HepG2 (cell line): ENCODE measurements around the gene HES2. TPM values are rescaled to one million over a fixed set of nuclear protein-coding genes. Genes with fewer than 3 reads are reported as not detected.
A peak's percentile ranks its signal among the peaks of the same experiment; 100 is the strongest.

Experiments
- CHD4 ChIP-seq: fragments of 200-600 bp; sonication (generic); IDR thresholded peaks from 2 replicates; pipeline ENCODE4 v1.7.0; 2017; ENCODE audit warnings: mild to moderate bottlenecking, low read length, borderline replicate concordance
- IRX3 ChIP-seq: sonication (generic); formaldehyde crosslinking; IDR thresholded peaks from 2 replicates; pipeline ENCODE4 v1.8.1; 2023; ENCODE audit warnings: mild to moderate bottlenecking, low read depth, missing genetic modification reagents, borderline replicate concordance
- MED13 ChIP-seq: sonication (generic); formaldehyde crosslinking; IDR thresholded peaks from 2 replicates; pipeline ENCODE4 v1.5.0; 2020; ENCODE audit warnings: missing genetic modification reagents
- POLR2AphosphoS5 ChIP-seq: IDR thresholded peaks from 2 replicates; pipeline ENCODE4 v1.6.1; 2012; ENCODE audit warnings: low read depth, low read length
- POLR2G ChIP-seq: fragments of 200-400 bp; formaldehyde crosslinking; IDR thresholded peaks from 2 replicates; pipeline ENCODE4 v1.6.1; 2018; ENCODE audit warnings: mild to moderate bottlenecking, low read depth, low read length, moderate library complexity
- RARG ChIP-seq: sonication (generic); formaldehyde crosslinking; IDR thresholded peaks from 2 replicates; pipeline ENCODE4 v1.4.0; 2020; ENCODE audit warnings: low read depth, mild to moderate bottlenecking, missing genetic modification reagents
- ZBTB38 ChIP-seq: sonication (generic); formaldehyde crosslinking; IDR thresholded peaks from 2 replicates; pipeline ENCODE4 v1.5.1; 2020; ENCODE audit warnings: mild to moderate bottlenecking, missing genetic modification reagents
- ZKSCAN8 ChIP-seq: IDR thresholded peaks from 2 replicates; pipeline ENCODE4 v1.6.1; 2016; ENCODE audit warnings: borderline replicate concordance, missing genetic modification reagents, missing compliant biosample characterization
- ZNF205 ChIP-seq: IDR thresholded peaks from 2 replicates; pipeline ENCODE4 v1.6.1; 2018; ENCODE audit warnings: missing biosample characterization, missing genetic modification reagents
- polyA plus RNA-seq, 8 experiments: library from polyadenylated mRNA; depleted of rRNA in 3 of 8; stranded (reverse) in 7 of 8; unstranded in 1 of 8; fragments of >200 nt; fragmentation: Illumina TruSeq in 4 of 8; extraction: Trizol in 4 of 8; gene quantifications; 2 replicates each; pipeline versions ENCODE4 v1.2.1 to v1.2.3, GENCODE V29; 2011 to 2016; ENCODE audit warnings: low read depth in 4 of 8, missing spikeins in 1 of 8, mixed read lengths in 1 of 8; ENCODE audit not compliant: insufficient read depth in 1 of 8
- total RNA-seq, 5 experiments: library from RNA; depleted of rRNA; stranded (reverse); fragments of >200 nt; fragmentation: Illumina TruSeq; extraction: Trizol; gene quantifications; 2 replicates each; pipeline ENCODE4 v1.2.3, GENCODE V29; 2016; ENCODE audit warnings: low read depth in 1 of 5
- TF ChIP-seq, protein P1 (sequence below): sonication (generic); formaldehyde crosslinking; IDR thresholded peaks from 2 replicates; pipeline ENCODE4 v1.9.0; 2021; ENCODE audit warnings: mild to moderate bottlenecking, missing genetic modification reagents

The HES2 gene
- total and polyA plus RNA-seq, 2 of the 13 experiments (the other 11 are each of a cell fraction or from before 2014, with no cell fraction given): 0.11 to 0.17 TPM

DNA sequence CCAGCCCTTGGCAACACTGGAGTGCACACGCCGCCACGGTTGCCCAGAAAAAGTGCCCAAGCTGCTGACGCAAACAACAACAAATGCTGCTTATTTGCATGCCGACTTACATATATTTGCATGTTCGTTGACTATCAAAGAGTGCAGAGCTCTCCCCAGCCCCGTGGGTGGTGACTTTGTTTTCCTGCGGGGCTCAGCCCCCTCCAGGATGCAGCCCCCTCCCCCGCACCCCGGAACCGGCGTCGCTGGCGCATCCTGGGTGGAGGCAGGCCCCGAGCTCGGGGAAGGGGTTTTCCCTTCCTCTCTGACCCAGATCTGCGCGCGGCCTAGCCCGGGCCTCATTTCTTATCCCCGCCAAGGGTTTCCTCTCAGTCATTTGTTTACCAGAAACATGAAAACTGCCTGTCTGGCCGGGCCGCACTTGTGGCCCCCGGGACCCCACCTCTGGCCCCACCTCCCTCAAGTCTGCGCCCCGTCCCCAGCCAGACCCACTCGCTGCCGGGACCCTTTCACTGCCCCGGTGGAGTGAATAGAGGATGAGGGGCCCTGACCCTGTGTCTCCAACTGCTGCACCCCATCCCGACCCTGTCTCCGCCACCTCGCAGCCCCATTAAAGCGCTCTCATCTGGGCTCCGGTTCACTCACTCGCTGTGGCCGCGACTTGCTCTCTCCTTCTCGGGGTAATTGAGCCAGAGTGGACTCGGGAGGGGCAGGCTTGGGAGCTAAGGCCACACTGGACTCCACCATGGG is 40.8 kb upstream of the HES2 start (continued):
- TF ChIP-seq RARG (CRISPR knock-in tag) (no peak), ZNF205 (no peak), POLR2G (0 out of 2 replicates have a peak, but pooled peaks have one; percentile 48), POLR2AphosphoS5 (peak; percentile 16; the same call in 1 of the 2 replicates), ZKSCAN8 (CRISPR knock-in tag) (no peak), IRX3 (CRISPR knock-in tag) (no peak), MED13 (CRISPR knock-in tag) (no peak), CHD4 (no peak), ZBTB38 (CRISPR knock-in tag) (0 out of 2 replicates have a peak, but pooled peaks have one; percentile 22)
- TF ChIP-seq, protein P1, sequence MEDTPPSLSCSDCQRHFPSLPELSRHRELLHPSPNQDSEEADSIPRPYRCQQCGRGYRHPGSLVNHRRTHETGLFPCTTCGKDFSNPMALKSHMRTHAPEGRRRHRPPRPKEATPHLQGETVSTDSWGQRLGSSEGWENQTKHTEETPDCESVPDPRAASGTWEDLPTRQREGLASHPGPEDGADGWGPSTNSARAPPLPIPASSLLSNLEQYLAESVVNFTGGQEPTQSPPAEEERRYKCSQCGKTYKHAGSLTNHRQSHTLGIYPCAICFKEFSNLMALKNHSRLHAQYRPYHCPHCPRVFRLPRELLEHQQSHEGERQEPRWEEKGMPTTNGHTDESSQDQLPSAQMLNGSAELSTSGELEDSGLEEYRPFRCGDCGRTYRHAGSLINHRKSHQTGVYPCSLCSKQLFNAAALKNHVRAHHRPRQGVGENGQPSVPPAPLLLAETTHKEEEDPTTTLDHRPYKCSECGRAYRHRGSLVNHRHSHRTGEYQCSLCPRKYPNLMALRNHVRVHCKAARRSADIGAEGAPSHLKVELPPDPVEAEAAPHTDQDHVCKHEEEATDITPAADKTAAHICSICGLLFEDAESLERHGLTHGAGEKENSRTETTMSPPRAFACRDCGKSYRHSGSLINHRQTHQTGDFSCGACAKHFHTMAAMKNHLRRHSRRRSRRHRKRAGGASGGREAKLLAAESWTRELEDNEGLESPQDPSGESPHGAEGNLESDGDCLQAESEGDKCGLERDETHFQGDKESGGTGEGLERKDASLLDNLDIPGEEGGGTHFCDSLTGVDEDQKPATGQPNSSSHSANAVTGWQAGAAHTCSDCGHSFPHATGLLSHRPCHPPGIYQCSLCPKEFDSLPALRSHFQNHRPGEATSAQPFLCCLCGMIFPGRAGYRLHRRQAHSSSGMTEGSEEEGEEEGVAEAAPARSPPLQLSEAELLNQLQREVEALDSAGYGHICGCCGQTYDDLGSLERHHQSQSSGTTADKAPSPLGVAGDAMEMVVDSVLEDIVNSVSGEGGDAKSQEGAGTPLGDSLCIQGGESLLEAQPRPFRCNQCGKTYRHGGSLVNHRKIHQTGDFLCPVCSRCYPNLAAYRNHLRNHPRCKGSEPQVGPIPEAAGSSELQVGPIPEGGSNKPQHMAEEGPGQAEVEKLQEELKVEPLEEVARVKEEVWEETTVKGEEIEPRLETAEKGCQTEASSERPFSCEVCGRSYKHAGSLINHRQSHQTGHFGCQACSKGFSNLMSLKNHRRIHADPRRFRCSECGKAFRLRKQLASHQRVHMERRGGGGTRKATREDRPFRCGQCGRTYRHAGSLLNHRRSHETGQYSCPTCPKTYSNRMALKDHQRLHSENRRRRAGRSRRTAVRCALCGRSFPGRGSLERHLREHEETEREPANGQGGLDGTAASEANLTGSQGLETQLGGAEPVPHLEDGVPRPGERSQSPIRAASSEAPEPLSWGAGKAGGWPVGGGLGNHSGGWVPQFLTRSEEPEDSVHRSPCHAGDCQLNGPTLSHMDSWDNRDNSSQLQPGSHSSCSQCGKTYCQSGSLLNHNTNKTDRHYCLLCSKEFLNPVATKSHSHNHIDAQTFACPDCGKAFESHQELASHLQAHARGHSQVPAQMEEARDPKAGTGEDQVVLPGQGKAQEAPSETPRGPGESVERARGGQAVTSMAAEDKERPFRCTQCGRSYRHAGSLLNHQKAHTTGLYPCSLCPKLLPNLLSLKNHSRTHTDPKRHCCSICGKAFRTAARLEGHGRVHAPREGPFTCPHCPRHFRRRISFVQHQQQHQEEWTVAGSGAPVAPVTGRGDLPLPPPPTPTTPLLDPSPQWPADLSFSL (CRISPR knock-in tag): no peak
